ENCODE measurements around the gene UBAP1L.

The UBAP1L gene

GRCh38 chr15:65060641-65061397 is 54.2 kb downstream of the UBAP1L start:
- no peak overlapping the region for H3K4me2 ChIP-seq (ENCODE audit: low read depth, low read length)
- no peaks in the 10 kb centered on the region for H4K20me1 ChIP-seq (ENCODE audit: insufficient read depth, low read length)
- no peak for DNase-seq
- no peak overlapping the region for H3K27ac ChIP-seq (ENCODE audit: low read length)
- H3K9ac ChIP-seq (ENCODE audit: low read length) = no peak overlapping the region
- no peak overlapping the region for H2AFZ ChIP-seq (ENCODE audit: low read length)
- peaks cover 8% of the 10 kb centered on the region; the same call in 1 of the 2 replicates for H3K27me3 ChIP-seq (replicated peaks; ENCODE audit: insufficient read depth, low read length)
- H3K36me3 ChIP-seq (replicated peaks; ENCODE audit: insufficient read depth, low read length) = no peaks in the 10 kb centered on the region
- H3K9me3 ChIP-seq (replicated peaks; ENCODE audit: insufficient read depth, low read length) = no peaks in the 10 kb centered on the region
- TF ChIP-seq CTCF (IDR thresholded peaks at IDR 0.05; ENCODE audit: low read length) = no peak
- TF ChIP-seq EZH2phosphoT487 (IDR thresholded peaks at IDR 0.05; ENCODE audit: low read length) = no peak
- no peak for TF ChIP-seq EZH2 (optimal IDR thresholded peaks at IDR 0.05; ENCODE audit: low read depth, low read length)
- H3F3A ChIP-seq (ENCODE audit: insufficient read depth, low read length) = no peaks in the 10 kb centered on the region
- H3K79me2 ChIP-seq (ENCODE audit: low read length) = no peaks in the 10 kb centered on the region
- no peaks in the 10 kb centered on the region for H3K9me2 ChIP-seq (replicated peaks; ENCODE audit: insufficient read depth, low read length)
- no peak overlapping the region for H3K4me3 ChIP-seq (ENCODE audit: low read length)
- no peaks in the 10 kb centered on the region for H3K4me1 ChIP-seq (ENCODE audit: low read length)

DNA sequence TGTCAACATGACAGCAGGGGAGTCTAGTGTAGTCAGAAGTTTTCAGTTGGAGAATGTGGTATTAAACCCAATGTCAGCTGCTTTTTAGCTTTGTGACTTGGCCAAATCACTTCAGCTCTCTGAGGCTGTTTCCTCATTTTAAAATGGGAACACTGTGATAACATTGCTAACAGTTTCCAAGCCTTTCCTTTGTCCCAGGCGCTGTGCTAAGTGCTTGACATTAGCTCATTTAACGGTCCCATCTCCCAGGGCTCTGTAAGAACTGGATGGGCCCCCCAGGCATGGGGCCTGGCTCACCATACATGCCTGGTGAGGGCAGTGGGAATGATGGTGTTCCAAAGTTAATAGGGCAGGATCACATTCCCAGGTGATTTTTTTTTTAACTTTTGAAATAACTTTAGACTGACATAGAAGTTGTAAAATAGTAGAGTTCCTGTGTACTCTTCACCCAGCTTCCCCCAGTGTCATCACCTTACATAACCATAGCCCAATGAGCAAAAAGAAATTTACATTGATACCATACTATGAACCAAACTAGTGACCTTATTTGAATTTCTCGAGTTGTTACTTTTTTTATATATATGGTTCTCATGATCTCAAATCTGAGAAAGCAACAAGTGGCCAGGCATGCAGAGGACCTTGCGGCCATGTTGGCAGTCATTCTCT is 54.9 kb downstream of the UBAP1L start:
- no peak for DNase-seq
- Histone ChIP-seq H4K20me1 (ENCODE audit: insufficient read depth, low read length) (no peaks in the 10 kb centered on the region), H2AFZ (ENCODE audit: low read length) (no peak overlapping the region), H3K27ac (ENCODE audit: low read length) (no peak overlapping the region), H3K4me3 (ENCODE audit: low read length) (no peak overlapping the region), H3K27me3 (replicated peaks; ENCODE audit: insufficient read depth, low read length) (0 out of 2 replicates have a peak, but pooled peaks cover 2% of the 10 kb centered on the region), H3K9ac (ENCODE audit: low read length) (no peak overlapping the region), H3K9me2 (replicated peaks; ENCODE audit: insufficient read depth, low read length) (no peaks in the 10 kb centered on the region), H3K36me3 (replicated peaks; ENCODE audit: insufficient read depth, low read length) (no peaks in the 10 kb centered on the region), H3K4me1 (ENCODE audit: low read length) (no peaks in the 10 kb centered on the region), H3K4me2 (ENCODE audit: low read depth, low read length) (no peak overlapping the region), H3F3A (ENCODE audit: insufficient read depth, low read length) (no peaks in the 10 kb centered on the region), H3K79me2 (ENCODE audit: low read length) (no peaks in the 10 kb centered on the region), H3K9me3 (replicated peaks; ENCODE audit: insufficient read depth, low read length) (no peaks in the 10 kb centered on the region)
- TF ChIP-seq CTCF (IDR thresholded peaks at IDR 0.05; ENCODE audit: low read length) (no peak), EZH2phosphoT487 (IDR thresholded peaks at IDR 0.05; ENCODE audit: low read length) (no peak), EZH2 (optimal IDR thresholded peaks at IDR 0.05; ENCODE audit: low read depth, low read length) (no peak)

DNA sequence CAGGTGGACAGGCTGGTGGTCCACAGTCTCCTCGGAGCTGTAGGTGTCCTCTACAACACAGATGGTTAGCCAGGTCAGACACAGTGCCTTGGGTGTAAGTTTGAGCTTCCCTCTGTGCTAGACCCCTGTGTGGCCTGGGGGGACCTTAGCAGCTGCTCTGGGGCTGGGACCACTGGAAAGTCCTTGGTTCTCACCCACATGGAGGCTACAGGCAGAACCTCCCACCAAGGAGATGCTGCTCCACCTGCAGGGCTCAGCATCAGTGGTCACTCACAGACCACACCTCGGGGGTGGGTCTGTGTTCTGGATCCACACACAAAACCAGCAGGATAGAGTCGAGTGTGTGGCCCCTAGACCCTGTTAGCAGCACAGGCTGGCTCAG is 55.6 kb downstream of the UBAP1L start:
- H3K4me2 ChIP-seq (ENCODE audit: low read depth, low read length) = no peak overlapping the region
- H3K79me2 ChIP-seq (ENCODE audit: low read length) = no peaks in the 10 kb centered on the region
- no peak overlapping the region for H3K9ac ChIP-seq (ENCODE audit: low read length)
- H3K27ac ChIP-seq (ENCODE audit: low read length) = no peak overlapping the region
- H2AFZ ChIP-seq (ENCODE audit: low read length) = no peak overlapping the region
- no peaks in the 10 kb centered on the region for H3K27me3 ChIP-seq (replicated peaks; ENCODE audit: insufficient read depth, low read length)
- TF ChIP-seq CTCF (IDR thresholded peaks at IDR 0.05; ENCODE audit: low read length) (no peak), EZH2 (optimal IDR thresholded peaks at IDR 0.05; ENCODE audit: low read depth, low read length) (no peak), EZH2phosphoT487 (IDR thresholded peaks at IDR 0.05; ENCODE audit: low read length) (no peak)
- H3K9me2 ChIP-seq (replicated peaks; ENCODE audit: insufficient read depth, low read length) = no peaks in the 10 kb centered on the region
- DNase-seq = no peak
- no peak overlapping the region for H3K4me3 ChIP-seq (ENCODE audit: low read length)
- no peaks in the 10 kb centered on the region for H3F3A ChIP-seq (ENCODE audit: insufficient read depth, low read length)
- H3K36me3 ChIP-seq (replicated peaks; ENCODE audit: insufficient read depth, low read length) = no peaks in the 10 kb centered on the region
- peaks cover 3% of the 10 kb centered on the region; the same call in 1 of the 2 replicates for H3K4me1 ChIP-seq (ENCODE audit: low read length)
- no peaks in the 10 kb centered on the region for H4K20me1 ChIP-seq (ENCODE audit: insufficient read depth, low read length)
- H3K9me3 ChIP-seq (replicated peaks; ENCODE audit: insufficient read depth, low read length) = no peaks in the 10 kb centered on the region
